ENCODE data around the gene ANKRD18B. TPM values are rescaled to one million over a fixed set of nuclear protein-coding genes. Genes with fewer than 3 reads are reported as not detected.

Gene ANKRD18B
- total RNA-seq, 1 donor from 2014 or later: 0.25 TPM

Small RNAs within 50 kb of the gene (small RNA-seq; reads per million reads assigned to genes)
- gene AL139008.1 (ENCODE audit: low replicate concordance): not detected
- not detected for gene PRSS3P4 (ENCODE audit: low replicate concordance)

Other genes with a start within 250 kb of the ANKRD18B start
- gene NFX1, start 233.7 kb upstream of the ANKRD18B start, total RNA-seq: 18.4 TPM
- not detected for gene AQP7, start 121.7 kb upstream of the ANKRD18B start, total RNA-seq
- gene AQP3, start 76.7 kb upstream of the ANKRD18B start, total RNA-seq: under 0.01 TPM
- gene NOL6, start 50.3 kb upstream of the ANKRD18B start, total RNA-seq: 11.3 TPM

All from temporal lobe (tissue), 2 donors.